Stimulated activated CD4-positive, alpha-beta T cell treated with anti-CD3 and anti-CD28 coated beads, Interleukin-4, amount 100 ng/mL, for 24 hours (primary cell): ENCODE data around the gene JAZF1.

Source experiments
- DNase-seq: peaks from one replicate; pipeline ENCODE4 v3.0.0-alpha.2; 2020

The JAZF1 gene

GRCh38 chr7:28165261-28165660, 15.3 kb downstream of the JAZF1 start:
- no peak for DNase-seq

DNA sequence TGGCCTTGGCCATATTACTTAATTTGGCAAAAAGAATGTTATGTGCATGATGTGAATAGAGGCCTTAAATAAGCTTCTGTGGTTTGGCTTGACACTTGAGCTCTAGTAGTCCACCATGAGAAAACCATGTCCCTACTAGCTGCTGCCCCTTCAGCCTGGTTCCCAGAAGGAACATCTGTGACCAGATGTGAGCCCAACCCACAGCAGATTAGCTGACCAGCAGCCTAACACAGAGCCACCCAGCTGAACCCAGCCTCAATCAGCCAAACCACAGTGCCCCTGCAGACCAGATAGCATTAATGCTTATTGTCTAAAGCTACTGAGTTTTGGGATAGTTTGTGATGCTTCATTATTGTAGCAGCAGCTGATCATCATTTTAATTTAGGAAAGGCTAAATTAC, 16.6 kb downstream of the JAZF1 start:
- no peak for DNase-seq

DNA sequence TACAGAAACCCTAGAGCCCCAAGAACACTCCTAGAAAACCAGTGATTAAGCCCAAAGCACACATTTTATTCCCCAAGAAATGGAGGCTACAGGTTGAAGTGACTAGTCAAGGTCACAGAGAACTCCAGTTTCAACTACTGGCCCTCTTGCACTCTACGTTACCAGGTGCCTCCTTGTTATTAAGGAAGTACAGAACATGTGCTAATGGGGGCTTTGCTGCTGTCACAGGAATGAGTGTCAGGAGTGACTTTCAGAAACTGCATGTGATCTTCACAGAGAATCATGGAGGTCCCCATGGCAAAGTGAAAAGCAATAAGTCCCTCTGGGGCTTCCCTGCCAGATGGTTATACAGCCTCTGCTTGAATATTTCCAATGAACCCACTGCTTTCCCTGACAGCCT, 19.3 kb downstream of the JAZF1 start:
- no peak for DNase-seq

GRCh38 chr7:28160551-28160991, 20.0 kb downstream of the JAZF1 start:
- no peak for DNase-seq

GRCh38 chr7:28157831-28158416, 22.7 kb downstream of the JAZF1 start:
- DNase-seq: no peak

DNA sequence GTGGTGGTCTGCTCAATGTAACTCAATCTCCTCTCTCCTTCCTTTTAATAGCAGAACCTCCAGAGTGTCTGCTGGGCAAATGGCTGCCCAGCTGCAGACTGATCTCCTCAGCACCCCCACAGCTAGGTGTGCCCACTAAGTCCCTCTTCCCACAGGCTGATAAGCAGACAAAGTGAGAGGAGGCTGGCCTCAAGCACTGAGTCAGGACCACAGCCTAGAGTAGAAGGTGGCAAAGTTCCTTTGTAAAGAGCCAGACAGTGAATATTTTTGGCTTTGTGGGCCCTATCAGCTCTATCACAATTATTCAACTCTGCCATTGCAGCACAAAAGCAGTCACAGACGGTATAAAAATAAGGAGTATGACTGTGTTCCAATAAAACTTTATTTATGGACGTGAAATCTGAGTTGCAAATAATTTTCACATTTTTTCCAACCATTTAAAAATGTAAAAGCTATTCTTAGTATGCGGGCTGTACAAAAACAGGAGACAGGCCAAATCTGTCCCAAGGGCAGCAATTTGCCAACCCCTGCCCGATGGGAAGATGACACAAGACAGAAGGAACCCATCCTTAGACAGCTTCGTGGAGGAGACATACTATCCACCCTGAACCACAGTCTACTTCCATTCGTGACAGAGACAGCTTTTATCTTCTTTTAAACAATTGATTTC, 23.4 kb downstream of the JAZF1 start:
- no peak for DNase-seq

DNA sequence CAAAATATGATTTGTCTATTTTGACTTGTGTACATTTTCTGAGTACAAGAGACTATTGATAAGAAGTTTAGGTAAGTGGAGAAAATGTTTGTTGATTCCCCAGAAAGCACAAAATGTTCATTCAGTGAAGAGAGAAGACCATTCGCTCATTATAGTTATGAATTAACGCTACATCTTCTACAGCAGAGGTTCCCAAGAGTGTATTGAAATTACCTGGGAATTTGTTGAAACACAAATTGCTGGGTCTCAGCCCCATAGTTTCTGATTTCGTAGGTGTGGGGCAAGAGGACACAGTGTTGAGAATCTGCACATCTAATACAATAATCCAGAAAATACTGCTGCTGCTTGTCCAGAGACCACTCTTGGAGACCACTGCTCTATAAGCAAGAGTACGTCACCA, 24.2 kb downstream of the JAZF1 start:
- no peak for DNase-seq

- DNase-seq: no peak
These were observed 24.6 kb downstream of the JAZF1 start for GRCh38 chr7:28155964-28156363.

GRCh38 chr7:28155019-28155660, 25.5 kb downstream of the JAZF1 start:
- peak; percentile 48 for DNase-seq

GRCh38 chr7:28152594-28152993, 28.0 kb downstream of the JAZF1 start:
- no peak for DNase-seq

DNA sequence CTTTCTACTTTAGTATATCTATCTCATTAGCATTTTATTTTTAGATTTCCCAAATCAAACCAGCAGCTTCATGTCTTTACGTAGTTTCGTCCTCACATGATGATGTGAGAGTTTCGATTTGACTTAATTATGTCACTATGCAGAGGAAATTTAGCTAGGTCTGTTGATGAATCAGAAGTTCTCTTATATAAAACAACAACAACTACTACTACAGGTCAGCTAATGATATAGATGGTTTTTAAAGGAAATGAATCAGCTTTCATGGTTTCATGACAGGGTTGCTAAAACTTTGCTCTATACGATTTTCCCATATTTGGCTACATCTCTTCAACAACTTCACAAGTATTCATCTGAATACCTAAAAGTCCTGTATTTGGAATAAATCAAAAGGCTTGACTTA, 28.6 kb downstream of the JAZF1 start:
- no peak for DNase-seq

DNA sequence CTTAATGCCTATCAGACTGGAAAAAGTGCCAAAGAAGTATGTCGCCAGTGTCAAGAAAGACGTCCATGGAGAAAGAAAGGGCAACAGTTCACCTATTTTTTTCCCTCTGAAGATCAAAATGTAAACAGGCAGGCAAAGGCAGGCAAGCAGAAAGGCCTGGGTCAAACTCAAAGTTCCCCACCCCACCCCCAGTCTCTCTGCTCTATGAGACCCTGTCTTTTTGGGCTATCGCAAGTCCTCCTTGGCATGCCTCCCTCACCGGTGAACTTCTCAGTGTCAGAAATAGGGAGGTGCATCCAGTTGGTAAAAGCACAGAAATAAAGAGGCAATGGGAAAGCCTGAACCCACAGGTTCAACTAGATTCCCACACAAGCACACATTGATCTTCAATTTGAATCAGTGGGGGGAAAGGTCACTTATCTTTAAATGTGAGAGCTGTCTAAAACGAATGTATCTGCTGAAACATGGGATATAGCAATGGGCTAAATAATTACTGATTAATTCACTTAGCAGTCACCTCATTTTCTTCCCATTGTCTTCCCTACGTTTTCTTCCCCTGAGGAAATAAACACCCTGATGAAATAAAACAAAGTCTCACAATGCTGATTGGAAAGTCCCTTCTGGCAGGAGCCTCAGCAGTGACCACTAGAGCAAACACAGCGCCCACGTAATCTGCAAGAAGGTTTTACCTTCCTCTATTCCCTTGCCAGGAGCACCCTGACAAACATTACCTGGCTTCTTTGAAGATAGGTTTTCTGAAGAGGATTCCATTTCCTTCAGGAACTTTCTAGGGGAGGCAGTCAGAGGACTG, 31.1 kb downstream of the JAZF1 start:
- DNase-seq: no peak

DNA sequence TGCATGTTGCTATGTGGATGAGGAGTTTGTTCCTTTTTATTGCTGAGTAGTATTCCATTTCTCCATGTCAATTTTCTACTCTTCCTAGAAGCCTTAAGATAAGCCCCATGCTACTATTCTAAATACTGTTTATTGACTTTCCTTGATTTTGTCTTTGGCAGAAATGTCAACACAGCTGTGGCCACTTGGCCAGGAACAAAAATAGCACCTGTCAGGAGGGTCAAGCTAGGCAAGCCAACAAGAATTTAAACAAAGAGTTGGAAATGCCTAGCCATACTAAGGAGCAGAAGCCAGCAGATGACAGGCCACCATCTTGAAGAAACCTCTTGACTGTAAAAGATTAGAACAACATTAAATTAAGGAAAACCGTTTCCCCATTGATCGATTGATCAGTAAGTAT, 34.7 kb downstream of the JAZF1 start:
- no peak for DNase-seq

DNA sequence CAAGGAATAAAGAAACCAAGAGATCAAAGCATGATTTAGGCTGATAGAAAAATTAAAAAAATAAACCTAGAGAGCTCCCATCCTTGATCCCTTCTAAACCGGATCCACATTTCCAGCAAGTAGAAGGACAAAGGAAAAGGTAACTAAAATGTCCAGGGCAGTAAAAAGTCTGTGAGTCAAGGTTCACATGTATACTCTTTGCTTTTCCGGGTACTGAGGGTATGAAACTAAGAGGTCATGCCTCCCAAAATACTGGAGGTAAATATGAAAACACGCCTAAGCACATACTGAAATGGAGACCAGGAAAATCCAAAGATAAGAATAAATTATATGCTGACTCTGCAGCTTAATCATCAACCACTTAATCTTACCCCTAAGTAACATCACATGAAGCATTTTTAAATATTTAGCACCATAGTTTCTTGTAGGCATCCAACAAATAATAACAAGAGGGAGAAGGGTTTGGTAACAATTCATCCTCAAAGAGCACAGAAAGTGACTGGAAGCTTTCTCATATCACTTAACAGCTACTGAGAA, 35.4 kb downstream of the JAZF1 start:
- DNase-seq: no peak

- no peak for DNase-seq
These were observed 36.3 kb downstream of the JAZF1 start for GRCh38 chr7:28144266-28144665.

DNA sequence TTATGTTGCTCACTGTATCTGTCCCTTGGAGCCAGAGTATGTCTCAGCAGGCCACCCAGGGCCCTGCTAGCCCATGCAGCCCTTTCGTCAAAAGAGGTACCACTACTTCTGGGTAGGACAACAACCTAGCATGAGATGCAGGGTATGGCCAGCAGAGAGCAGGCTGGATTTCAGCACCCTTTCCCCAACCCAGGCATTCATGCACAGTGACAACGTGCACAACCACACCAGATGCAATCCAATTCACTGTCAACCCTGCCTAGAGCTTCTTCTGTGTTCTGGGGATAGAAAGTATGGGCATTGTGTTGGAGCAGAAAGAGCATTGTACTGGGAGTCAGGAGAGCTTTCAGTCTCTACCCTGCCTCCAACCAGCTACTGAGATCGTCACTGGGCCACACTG, 37.9 kb downstream of the JAZF1 start:
- no peak for DNase-seq

DNA sequence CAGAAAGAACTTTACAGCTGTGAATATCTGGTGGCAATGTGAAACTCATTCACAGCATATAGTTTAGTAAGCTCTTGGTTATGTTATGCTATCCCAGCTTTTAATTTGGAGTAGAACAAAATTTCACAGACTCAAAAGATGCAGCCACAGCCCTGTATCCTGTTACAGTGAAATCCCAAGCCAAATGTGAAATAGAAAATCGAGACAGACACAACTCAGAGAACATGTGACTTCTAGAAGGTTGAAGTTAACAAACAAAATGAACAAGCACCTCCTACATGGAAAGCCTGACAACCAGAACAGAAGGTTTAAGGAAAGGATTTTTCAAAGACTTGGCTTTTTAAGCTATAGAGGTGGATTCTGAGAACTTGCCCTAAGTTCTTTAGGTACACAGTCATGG, 39.6 kb downstream of the JAZF1 start:
- DNase-seq: no peak

DNA sequence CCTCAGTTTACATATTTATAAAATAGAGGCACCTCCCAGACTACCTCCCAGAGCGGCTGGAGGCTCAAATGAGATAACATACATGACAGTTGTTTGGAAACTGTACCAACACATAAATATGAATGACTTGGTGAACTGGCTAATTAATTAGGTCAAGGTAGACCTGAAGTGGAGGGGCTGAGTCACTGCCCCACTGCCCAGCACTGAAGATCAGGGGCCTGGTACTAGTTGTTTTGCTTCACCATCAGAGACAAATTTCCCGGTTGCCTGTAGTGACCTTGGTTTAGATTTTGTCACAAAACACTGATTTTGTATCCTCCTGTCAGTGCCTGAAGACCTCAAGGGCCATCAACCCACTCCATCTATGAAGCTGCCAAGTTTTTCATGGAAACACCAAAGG, 41.8 kb downstream of the JAZF1 start:
- DNase-seq: no peak

GRCh38 chr7:28137463-28137862, 43.1 kb downstream of the JAZF1 start:
- DNase-seq: no peak

GRCh38 chr7:28136885-28137284, 43.7 kb downstream of the JAZF1 start:
- no peak for DNase-seq

- DNase-seq: no peak
These were observed 44.2 kb downstream of the JAZF1 start for GRCh38 chr7:28136420-28136819.

DNA sequence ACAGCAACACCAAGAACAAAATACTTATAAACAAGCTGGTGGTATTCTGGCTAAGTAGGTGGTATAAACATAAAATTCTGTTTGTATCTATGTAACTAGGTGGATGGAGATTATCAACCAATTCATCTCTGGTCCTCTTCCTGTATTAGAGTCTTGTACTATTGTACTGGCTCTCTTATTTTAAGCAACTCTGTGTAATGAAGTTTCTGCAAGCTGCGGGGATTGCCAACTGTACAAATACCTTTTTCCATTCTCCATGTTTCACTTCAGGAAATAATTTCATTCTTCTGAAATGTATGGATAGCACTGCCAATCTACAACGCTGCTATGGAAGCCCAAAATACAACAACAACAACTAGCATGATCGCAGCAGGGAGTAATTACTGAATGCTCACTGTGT, 44.8 kb downstream of the JAZF1 start:
- no peak for DNase-seq

DNA sequence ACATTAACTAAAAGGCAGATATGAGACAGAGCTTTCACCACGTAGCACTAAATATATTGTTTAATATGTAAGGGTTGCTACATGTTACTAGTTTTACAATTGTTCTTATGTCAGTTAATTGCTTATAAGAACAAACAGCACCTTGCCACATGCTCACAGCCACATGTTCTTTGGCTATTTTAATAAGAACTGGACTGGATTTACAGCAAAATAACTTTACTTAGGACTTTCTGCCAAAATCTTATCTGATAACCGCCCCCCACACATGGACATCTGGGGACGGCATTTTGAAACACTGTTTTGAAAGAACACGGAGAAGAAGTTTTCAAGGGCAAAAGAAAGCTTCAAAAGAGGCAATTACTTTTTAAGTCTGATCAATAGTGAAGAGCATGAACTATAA, 45.3 kb downstream of the JAZF1 start:
- no peak for DNase-seq
